ENCODE results near the gene KRABD2.

Gene KRABD2

GRCh38 chr17:8413938-8414337, 37.4 kb upstream of the KRABD2 start:
- Histone ChIP-seq H3K27me3 (ENCODE audit: control insufficient read depth, insufficient read depth, low read length) (peaks cover 6% of the 10 kb centered on the region), H3K4me1 (ENCODE audit: control insufficient read depth, insufficient read depth, low read length) (peaks cover 6% of the 10 kb centered on the region), H3K4me3 (ENCODE audit: low read length) (no peak overlapping the region), H3K9me3 (ENCODE audit: control insufficient read depth, insufficient read depth, low read length) (no peaks in the 10 kb centered on the region), H3K36me3 (ENCODE audit: control insufficient read depth, insufficient read depth, low read length) (no peaks in the 10 kb centered on the region), H3K27ac (ENCODE audit: low read length) (no peak overlapping the region)
- peaks cover 35 to 43% of the 10 kb centered on the region in 2 donors for H3K27me3 Mint-ChIP-seq (ENCODE audit: low read depth in 2 of 2)
- no peaks in the 10 kb centered on the region for H3K9me3 Mint-ChIP-seq
- no peaks in the 10 kb centered on the region for H3K36me3 Mint-ChIP-seq
- no peak for DNase-seq
- peaks cover 6 to 9% of the 10 kb centered on the region in 2 donors for H3K4me1 Mint-ChIP-seq
- ATAC-seq = no peak
- TF ChIP-seq CTCF (IDR thresholded peaks at IDR 0.05) = no peak
- intact Hi-C loops (cut with micrococcal nuclease) = no loop called here
- H3K4me3 Mint-ChIP-seq = no peak overlapping the region
- no peak overlapping the region for H3K27ac Mint-ChIP-seq

- peak in 1 of 3 donors; percentile 57 for ATAC-seq
- peaks cover 6 to 9% of the 10 kb centered on the region in 2 donors for H3K4me1 Mint-ChIP-seq
- no peak overlapping the region for H3K4me3 ChIP-seq (ENCODE audit: low read length)
- no peaks in the 10 kb centered on the region for H3K9me3 Mint-ChIP-seq
- intact Hi-C loops (cut with micrococcal nuclease) = no loop called here
- no peaks in the 10 kb centered on the region for H3K9me3 ChIP-seq (ENCODE audit: control insufficient read depth, insufficient read depth, low read length)
- peaks cover 6% of the 10 kb centered on the region for H3K4me1 ChIP-seq (ENCODE audit: control insufficient read depth, insufficient read depth, low read length)
- 37% methylated on average over 4 of the region's 4 CpGs for WGBS (ENCODE audit: insufficient coverage)
- peaks cover 29 to 37% of the 10 kb centered on the region in 2 donors for H3K27me3 Mint-ChIP-seq (ENCODE audit: low read depth in 2 of 2)
- no peak overlapping the region for H3K4me3 Mint-ChIP-seq
- no peak overlapping the region for H3K27ac ChIP-seq (ENCODE audit: low read length)
- TF ChIP-seq CTCF (IDR thresholded peaks at IDR 0.05) = no peak
- peaks cover 6% of the 10 kb centered on the region for H3K27me3 ChIP-seq (ENCODE audit: control insufficient read depth, insufficient read depth, low read length)
- no peak overlapping the region for H3K27ac Mint-ChIP-seq
- peak in 1 of 2 donors; percentile 36 for DNase-seq
- H3K36me3 Mint-ChIP-seq = no peaks in the 10 kb centered on the region
- no peaks in the 10 kb centered on the region for H3K36me3 ChIP-seq (ENCODE audit: control insufficient read depth, insufficient read depth, low read length)
Observed at GRCh38 chr17:8413328-8413727, 36.8 kb upstream of the KRABD2 start.

DNA sequence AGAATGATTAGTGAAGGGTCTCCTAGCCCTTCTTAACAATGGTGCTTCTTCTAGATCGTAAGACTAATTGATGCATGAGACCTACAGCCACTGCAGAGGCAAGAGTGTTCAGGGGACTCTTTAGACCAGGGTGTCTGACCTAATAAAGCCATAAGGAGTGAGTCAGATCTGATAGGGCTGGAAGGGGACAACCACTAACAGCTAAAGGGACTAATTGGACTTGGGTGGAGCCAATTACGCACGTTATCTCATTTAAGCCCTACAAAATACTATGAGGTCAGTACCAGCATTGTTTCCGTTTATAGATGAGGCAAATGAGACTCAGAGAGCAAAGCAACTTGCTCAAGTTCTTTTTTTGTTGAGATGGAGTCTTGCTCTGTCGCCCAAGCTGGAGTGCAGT, 35.6 kb upstream of the KRABD2 start:
- peaks cover 23 to 25% of the 10 kb centered on the region in 2 donors for H3K27me3 Mint-ChIP-seq (ENCODE audit: low read depth in 2 of 2)
- Histone ChIP-seq H3K9me3 (ENCODE audit: control insufficient read depth, insufficient read depth, low read length) (no peaks in the 10 kb centered on the region), H3K27ac (ENCODE audit: low read length) (no peak overlapping the region), H3K27me3 (ENCODE audit: control insufficient read depth, insufficient read depth, low read length) (peaks cover 6% of the 10 kb centered on the region), H3K4me3 (ENCODE audit: low read length) (no peak overlapping the region), H3K4me1 (ENCODE audit: control insufficient read depth, insufficient read depth, low read length) (peaks cover 6% of the 10 kb centered on the region), H3K36me3 (ENCODE audit: control insufficient read depth, insufficient read depth, low read length) (no peaks in the 10 kb centered on the region)
- no peak for DNase-seq
- no peaks in the 10 kb centered on the region for H3K36me3 Mint-ChIP-seq
- no peak overlapping the region for H3K4me3 Mint-ChIP-seq
- TF ChIP-seq CTCF (IDR thresholded peaks at IDR 0.05) = no peak
- ATAC-seq = peak in 1 of 3 donors; percentile 52
- no peak overlapping the region for H3K27ac Mint-ChIP-seq
- H3K9me3 Mint-ChIP-seq = no peaks in the 10 kb centered on the region
- WGBS (ENCODE audit: insufficient coverage) = 77% methylated on average over 5 of the region's 5 CpGs
- intact Hi-C loops (cut with micrococcal nuclease) = no loop called here
- H3K4me1 Mint-ChIP-seq = peaks cover 6 to 9% of the 10 kb centered on the region in 2 donors

- H3K9me3 ChIP-seq (ENCODE audit: control insufficient read depth, insufficient read depth, low read length) = no peaks in the 10 kb centered on the region
Observed at GRCh38 chr17:8410883-8411238, 34.4 kb upstream of the KRABD2 start.

More at GRCh38 chr17:8410883-8411238, 34.4 kb upstream of the KRABD2 start:
- Mint-ChIP-seq H3K4me3 (no peak overlapping the region), H3K27ac (no peak overlapping the region), H3K36me3 (no peaks in the 10 kb centered on the region), H3K4me1 (peaks cover 6 to 9% of the 10 kb centered on the region in 2 donors), H3K9me3 (no peaks in the 10 kb centered on the region), H3K27me3 (ENCODE audit: low read depth in 2 of 2) (peaks cover 12 to 13% of the 10 kb centered on the region in 2 donors)
- no peak overlapping the region for H3K4me3 ChIP-seq (ENCODE audit: low read length)
- no peak overlapping the region for H3K27ac ChIP-seq (ENCODE audit: low read length)
- TF ChIP-seq CTCF (IDR thresholded peaks at IDR 0.05) = no peak
- H3K36me3 ChIP-seq (ENCODE audit: control insufficient read depth, insufficient read depth, low read length) = no peaks in the 10 kb centered on the region
- DNase-seq (no peak), ATAC-seq (no peak)
- peaks cover 6% of the 10 kb centered on the region for H3K4me1 ChIP-seq (ENCODE audit: control insufficient read depth, insufficient read depth, low read length)
- intact Hi-C loops (cut with micrococcal nuclease) = loop anchor here (2.0 kb wide), 2 partner anchors 336 to 374 kb away; no protein-coding TSS in a partner anchor
- peaks cover 6% of the 10 kb centered on the region for H3K27me3 ChIP-seq (ENCODE audit: control insufficient read depth, insufficient read depth, low read length)
- 80% methylated on average over 1 of the region's 1 CpG for WGBS (ENCODE audit: insufficient coverage)
